ENCODE data around the gene IAH1.
A peak's percentile ranks its signal among the peaks of the same experiment; 100 is the strongest.

The IAH1 gene

DNA sequence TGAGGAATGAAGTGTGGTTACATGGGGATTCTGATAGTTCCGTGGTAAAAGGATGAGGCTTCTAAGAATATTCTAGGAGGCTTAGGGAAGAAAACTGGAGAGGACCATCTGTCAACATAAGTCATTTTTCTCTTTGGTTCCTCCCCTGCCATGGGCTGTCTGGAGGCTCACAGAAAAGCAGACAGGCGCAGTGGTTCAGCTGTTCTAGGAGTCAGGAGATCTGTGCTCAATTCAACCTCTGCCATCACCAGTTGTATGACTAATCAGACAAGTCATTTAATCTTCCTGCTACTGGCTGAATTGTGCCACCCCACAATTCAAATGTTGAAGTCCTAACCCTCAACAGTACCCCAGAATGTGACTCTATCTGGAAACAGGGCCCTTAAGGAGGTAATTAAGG lies 44.9 kb downstream of the IAH1 start:
- H3K4me3 ChIP-seq (replicated peaks in 1 of 2; ENCODE audit: low read depth in 2 of 2, low read length in 2 of 2) = no peak overlapping the region
- DNase-seq (ENCODE audit: low read depth in 2 of 2) = peak in 1 of 2 donors; percentile 43
- TF ChIP-seq CTCF (IDR thresholded peaks at IDR 0.05; ENCODE audit: low read depth, low read length) = no peak

GRCh38 chr2:9524291-9524690 lies 49.9 kb downstream of the IAH1 start:
- no peak for DNase-seq (ENCODE audit: low read depth in 2 of 2)
- TF ChIP-seq CTCF (IDR thresholded peaks at IDR 0.05; ENCODE audit: low read depth, low read length) = no peak
- no peak overlapping the region for H3K4me3 ChIP-seq (replicated peaks in 1 of 2; ENCODE audit: low read depth in 2 of 2, low read length in 2 of 2)

- no peak for DNase-seq (ENCODE audit: low read depth in 2 of 2)
- TF ChIP-seq CTCF (IDR thresholded peaks at IDR 0.05; ENCODE audit: low read depth, low read length) = no peak
- H3K4me3 ChIP-seq (replicated peaks in 1 of 2; ENCODE audit: low read depth in 2 of 2, low read length in 2 of 2) = no peak overlapping the region
Measured at GRCh38 chr2:9525266-9525665, 50.9 kb downstream of the IAH1 start.

GRCh38 chr2:9527995-9528787 lies 53.8 kb downstream of the IAH1 start:
- DNase-seq (ENCODE audit: low read depth in 2 of 2) = no peak
- TF ChIP-seq CTCF (IDR thresholded peaks at IDR 0.05; ENCODE audit: low read depth, low read length) = no peak
- no peak overlapping the region for H3K4me3 ChIP-seq (replicated peaks in 1 of 2; ENCODE audit: low read depth in 2 of 2, low read length in 2 of 2)

DNA sequence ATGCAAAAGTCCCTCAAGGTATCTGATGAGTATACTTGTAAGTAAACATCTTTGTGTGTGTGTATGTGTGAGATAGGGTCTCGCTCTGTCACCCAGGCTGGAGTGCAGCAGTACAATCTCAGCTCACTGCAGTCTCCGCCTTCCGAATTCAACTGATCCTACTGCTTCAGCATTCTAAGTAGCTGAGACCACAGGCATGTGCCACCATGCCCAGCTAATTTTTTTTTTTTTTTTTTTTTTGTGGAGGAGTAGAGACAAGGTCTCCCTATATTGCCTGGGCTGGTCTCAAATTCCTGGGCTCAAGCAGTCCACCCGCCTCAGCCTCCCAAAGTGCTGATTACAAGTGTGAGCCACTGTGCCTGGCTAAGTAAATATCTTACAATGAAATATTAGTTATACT lies 58.1 kb downstream of the IAH1 start:
- H3K4me3 ChIP-seq (replicated peaks in 1 of 2; ENCODE audit: low read depth in 2 of 2, low read length in 2 of 2) = no peak overlapping the region
- no peak for DNase-seq (ENCODE audit: low read depth in 2 of 2)

GRCh38 chr2:9533663-9534062 lies 59.3 kb downstream of the IAH1 start:
- TF ChIP-seq CTCF (IDR thresholded peaks at IDR 0.05; ENCODE audit: low read depth, low read length) = no peak
- DNase-seq (ENCODE audit: low read depth in 2 of 2) = no peak
- H3K4me3 ChIP-seq (replicated peaks in 1 of 2; ENCODE audit: low read depth in 2 of 2, low read length in 2 of 2) = no peak overlapping the region

More for the DNA sequence above, 58.1 kb downstream of the IAH1 start:
- TF ChIP-seq CTCF (IDR thresholded peaks at IDR 0.05; ENCODE audit: low read depth, low read length) = no peak

DNA sequence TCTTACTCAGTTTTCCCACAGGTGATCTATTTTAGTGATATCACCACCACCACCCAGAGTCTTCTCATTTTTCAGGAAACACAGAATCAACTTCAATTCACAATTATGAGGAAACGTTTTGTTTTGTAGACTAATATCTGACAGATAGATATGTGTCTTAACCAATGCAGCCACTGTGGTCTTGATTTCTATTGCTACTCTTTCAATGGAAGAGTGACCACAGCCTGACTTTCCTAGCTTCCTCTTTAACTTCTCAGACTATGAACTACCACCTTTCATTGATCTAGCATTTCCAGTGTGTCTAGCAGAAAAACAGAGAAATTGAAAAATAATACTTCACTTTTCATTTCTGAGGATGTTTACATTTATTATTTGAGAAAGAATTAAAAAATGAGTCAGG lies 60.8 kb downstream of the IAH1 start:
- H3K4me3 ChIP-seq (replicated peaks in 1 of 2; ENCODE audit: low read depth in 2 of 2, low read length in 2 of 2) = no peak overlapping the region
- no peak for DNase-seq (ENCODE audit: low read depth in 2 of 2)
- TF ChIP-seq CTCF (IDR thresholded peaks at IDR 0.05; ENCODE audit: low read depth, low read length) = no peak

Data from cardiac fibroblast (primary cell).